A204.1 (cell line): Measurements from ENCODE around the gene GYS2.

Source experiments
- FAIRE-seq: peaks from 2 replicates; lab custom pipeline; 2012; peaks lifted over from hg19 to GRCh38; lab: Jason Lieb, UNC

Gene GYS2

GRCh38 chr12:21552635-21553328, 51.9 kb downstream of the GYS2 start:
- no peak for FAIRE-seq

- no peak for FAIRE-seq
These were observed 52.7 kb downstream of the GYS2 start for GRCh38 chr12:21551841-21552465.

GRCh38 chr12:21547437-21547836, 57.2 kb downstream of the GYS2 start:
- no peak for FAIRE-seq

- FAIRE-seq: no peak
These were observed 57.9 kb downstream of the GYS2 start for GRCh38 chr12:21546716-21547115.

- no peak for FAIRE-seq
These were observed 59.1 kb downstream of the GYS2 start for GRCh38 chr12:21545557-21545956.

- no peak for FAIRE-seq
These were observed 61.5 kb downstream of the GYS2 start for GRCh38 chr12:21543151-21543550.

- no peak for FAIRE-seq
These were observed 62.2 kb downstream of the GYS2 start for GRCh38 chr12:21542403-21542802.

- no peak for FAIRE-seq
These were observed 62.9 kb downstream of the GYS2 start for GRCh38 chr12:21541773-21542172.

GRCh38 chr12:21539797-21540196, 64.8 kb downstream of the GYS2 start:
- no peak for FAIRE-seq

GRCh38 chr12:21538061-21538653, 66.5 kb downstream of the GYS2 start:
- FAIRE-seq: no peak

GRCh38 chr12:21529456-21529855, 75.2 kb downstream of the GYS2 start:
- FAIRE-seq: no peak

- no peak for FAIRE-seq
These were observed 75.7 kb downstream of the GYS2 start for GRCh38 chr12:21528953-21529352.

- no peak for FAIRE-seq
These were observed 77.0 kb downstream of the GYS2 start for GRCh38 chr12:21527451-21528180.

GRCh38 chr12:21526721-21527345, 77.8 kb downstream of the GYS2 start:
- FAIRE-seq: no peak

GRCh38 chr12:21526053-21526452, 78.6 kb downstream of the GYS2 start, which contains the start of gene SPX:
TSS of gene SPX (plus strand) at chr12:21526296. CDS start at chr12:21526473, 177 bp downstream.
- FAIRE-seq: no peak

GRCh38 chr12:21523148-21523547, 81.5 kb downstream of the GYS2 start:
- no peak for FAIRE-seq

- no peak for FAIRE-seq
These were observed 83.1 kb downstream of the GYS2 start for GRCh38 chr12:21521541-21521940.

GRCh38 chr12:21518451-21518850, 86.2 kb downstream of the GYS2 start:
- FAIRE-seq: no peak

GRCh38 chr12:21516281-21516680, 88.4 kb downstream of the GYS2 start:
- FAIRE-seq: peak; percentile 39

- FAIRE-seq: no peak
These were observed 94.9 kb downstream of the GYS2 start for GRCh38 chr12:21509768-21510167.

- FAIRE-seq: no peak
These were observed 96.8 kb downstream of the GYS2 start for GRCh38 chr12:21507849-21508248.

GRCh38 chr12:21505888-21506287, 98.8 kb downstream of the GYS2 start:
- peak; percentile 21 for FAIRE-seq
